H1 (cell line): ENCODE data around the gene GRIN3A. TPM values are rescaled to one million over a fixed set of nuclear protein-coding genes. Genes with fewer than 3 reads are reported as not detected.

Experiments
- CTCF ChIA-PET: fragments of 300-600 bp; sonication (Branson Sonifier 250); formaldehyde crosslinking; loops from one replicate; lab custom pipeline; 2021; ENCODE audit not compliant: partially characterized antibody; lab: Charles Lee
- POLR2A ChIA-PET: fragments of 300-600 bp; sonication (Branson Sonifier 250); formaldehyde crosslinking; loops from one replicate; lab custom pipeline; 2021; ENCODE audit warnings: inconsistent platforms; ENCODE audit not compliant: partially characterized antibody; lab: Charles Lee
- DNase-seq, 2 experiments: peaks; one replicate each; pipeline versions ENCODE4 v3.0.0 to v3.0.0-alpha.2; 2010 to 2022; ENCODE audit warnings: low spot score in 2 of 2, low read depth in 1 of 2, mixed read lengths in 1 of 2
- FAIRE-seq: peaks from 2 replicates; lab custom pipeline; 2011; peaks lifted over from hg19 to GRCh38; lab: Jason Lieb, UNC
- H2AFZ ChIP-seq: 2 replicates; pipeline ENCODE4 v1.8.1; 2012; ENCODE audit warnings: low read length, inconsistent platforms
- H2AK5ac ChIP-seq: 2 replicates; pipeline ENCODE4 v1.6.1; 2013; ENCODE audit warnings: low read depth, low read length
- H2BK120ac ChIP-seq: replicated peaks from 2 replicates; pipeline ENCODE3; 2013; ENCODE audit warnings: low read depth, low read length, inconsistent platforms
- H2BK12ac ChIP-seq: 2 replicates; pipeline ENCODE4 v1.6.1; 2013; ENCODE audit warnings: low read depth, low read length
- H2BK15ac ChIP-seq: 2 replicates; pipeline ENCODE4 v1.6.1; 2013; ENCODE audit warnings: low read length
- H2BK20ac ChIP-seq: 2 replicates; pipeline ENCODE4 v1.6.1; 2013; ENCODE audit warnings: low read length
- H2BK5ac ChIP-seq: 2 replicates; pipeline ENCODE4 v1.6.1; 2013; ENCODE audit warnings: low read depth, low read length
- H3K14ac ChIP-seq: 2 replicates; pipeline ENCODE4 v1.6.1; 2013; ENCODE audit warnings: inconsistent platforms; ENCODE audit not compliant: insufficient read length
- H3K18ac ChIP-seq: 2 replicates; pipeline ENCODE4 v1.6.1; 2013; ENCODE audit warnings: low read length; ENCODE audit errors: extremely low read depth
- H3K23ac ChIP-seq: 2 replicates; pipeline ENCODE4 v1.6.1; 2013; ENCODE audit warnings: inconsistent platforms; ENCODE audit not compliant: insufficient read length
- H3K23me2 ChIP-seq: 2 replicates; pipeline ENCODE4 v1.6.1; 2013; ENCODE audit warnings: low read depth, low read length
- H3K27ac ChIP-seq: 2 replicates; pipeline ENCODE4 v1.6.1; 2011; ENCODE audit warnings: low read depth, low read length, inconsistent platforms
- H3K27me3 ChIP-seq, 4 experiments: replicated peaks in 1 of 4; 1 replicate in 1 of 4; 2 replicates in 3 of 4; pipeline versions ENCODE4 v1.6.1 to v1.8.1; 2011 to 2013; ENCODE audit warnings: low read length in 3 of 4, mild to moderate bottlenecking in 3 of 4, inconsistent platforms in 2 of 4, mixed read lengths in 2 of 4, moderate library complexity in 1 of 4; ENCODE audit not compliant: control insufficient read depth in 3 of 4, insufficient read depth in 3 of 4; ENCODE audit errors: extremely low read depth in 1 of 4
- H3K36me3 ChIP-seq, 4 experiments: 2 replicates each; pipeline versions ENCODE4 v1.6.1 to v1.8.1; 2011 to 2013; ENCODE audit warnings: mild to moderate bottlenecking in 4 of 4, low read length in 3 of 4, moderate library complexity in 2 of 4, control low read depth in 1 of 4, inconsistent platforms in 1 of 4; ENCODE audit not compliant: insufficient read depth in 4 of 4, control insufficient read depth in 2 of 4
- H3K4ac ChIP-seq: replicated peaks from 2 replicates; pipeline ENCODE3; 2013; ENCODE audit warnings: low read length, low read depth, mixed read lengths, inconsistent platforms; ENCODE audit not compliant: insufficient read length
- H3K4me1 ChIP-seq, 4 experiments: replicated peaks in 1 of 4; 1 replicate in 1 of 4; 2 replicates in 3 of 4; pipeline versions ENCODE4 v1.6.1 to v1.8.1; 2011 to 2013; ENCODE audit warnings: low read length in 3 of 4, inconsistent platforms in 2 of 4, mixed read lengths in 1 of 4; ENCODE audit not compliant: insufficient read depth in 4 of 4, control insufficient read depth in 3 of 4
- H3K4me2 ChIP-seq, 2 experiments: 2 replicates each; pipeline versions ENCODE4 v1.6.1 to v1.8.1; 2011 to 2013; ENCODE audit warnings: low read depth in 2 of 2, low read length in 2 of 2, control low read depth in 1 of 2, inconsistent platforms in 1 of 2, mild to moderate bottlenecking in 1 of 2; ENCODE audit not compliant: insufficient read depth in 1 of 2
- H3K4me3 ChIP-seq, 4 experiments: fragments of 200-600, 300-600 bp in 1 of 4; sonication (generic), shearing (Covaris generic), sonication (Bioruptor Twin) in 1 of 4; 2 replicates each; pipeline versions ENCODE4 v1.5.1 to v1.8.1; 2011 to 2016; ENCODE audit warnings: low read length in 4 of 4, low read depth in 3 of 4, control low read depth in 2 of 4, inconsistent platforms in 2 of 4, mild to moderate bottlenecking in 2 of 4, mixed read lengths in 1 of 4, moderate library complexity in 1 of 4; ENCODE audit not compliant: insufficient read depth in 2 of 4; ENCODE audit errors: extremely low read depth in 1 of 4
- H3K56ac ChIP-seq: replicated peaks from 2 replicates; pipeline ENCODE3; 2013; ENCODE audit warnings: low read depth, mild to moderate bottlenecking, mixed read lengths, low read length, inconsistent platforms; ENCODE audit not compliant: insufficient read length
- H3K79me1 ChIP-seq: 2 replicates; pipeline ENCODE4 v1.6.1; 2013; ENCODE audit warnings: low read depth, low read length, control low read depth
- H3K79me2 ChIP-seq, 2 experiments: 2 replicates each; pipeline versions ENCODE4 v1.6.1 to v1.8.1; 2012 to 2013; ENCODE audit warnings: low read length in 2 of 2, mild to moderate bottlenecking in 2 of 2, inconsistent platforms in 1 of 2; ENCODE audit not compliant: insufficient read depth in 2 of 2, control insufficient read depth in 1 of 2
- H3K9ac ChIP-seq, 4 experiments: replicated peaks in 1 of 4; 1 replicate in 1 of 4; 2 replicates in 3 of 4; pipeline versions ENCODE4 v1.6.1 to v1.8.1; 2011 to 2013; ENCODE audit warnings: low read depth in 3 of 4, low read length in 3 of 4, control low read depth in 2 of 4, mild to moderate bottlenecking in 2 of 4, moderate library complexity in 2 of 4, inconsistent platforms in 1 of 4; ENCODE audit errors: extremely low read depth in 1 of 4
- H3K9me3 ChIP-seq, 2 experiments: 2 replicates each; pipeline versions ENCODE4 v1.6.1 to v1.8.1; 2012 to 2013; ENCODE audit warnings: mild to moderate bottlenecking in 2 of 2, moderate library complexity in 2 of 2, control low read depth in 1 of 2, inconsistent platforms in 1 of 2, low read depth in 1 of 2, low read length in 1 of 2, mixed read lengths in 1 of 2; ENCODE audit not compliant: insufficient read depth in 2 of 2
- H4K20me1 ChIP-seq, 2 experiments: replicated peaks in 1 of 2; 2 replicates each; pipeline versions ENCODE3 to v1.8.1; 2011 to 2013; ENCODE audit warnings: inconsistent platforms in 2 of 2, low read length in 2 of 2, mild to moderate bottlenecking in 1 of 2; ENCODE audit not compliant: insufficient read depth in 2 of 2, control insufficient read depth in 1 of 2
- H4K5ac ChIP-seq: 2 replicates; pipeline ENCODE4 v1.6.1; 2013; ENCODE audit warnings: low read length, low read depth, mixed read lengths, inconsistent platforms; ENCODE audit not compliant: insufficient read length
- H4K8ac ChIP-seq: 2 replicates; pipeline ENCODE4 v1.8.0; 2013; ENCODE audit warnings: mild to moderate bottlenecking, moderate library complexity, low read length, inconsistent platforms; ENCODE audit not compliant: insufficient read depth; ENCODE audit errors: extremely low read depth
- H4K91ac ChIP-seq: replicated peaks from 2 replicates; pipeline ENCODE3; 2013; ENCODE audit warnings: low read length, mixed read lengths, inconsistent platforms; ENCODE audit not compliant: insufficient read length
- CBX5 ChIP-seq: fragments of 300-800, 300-1000 bp; sonication (generic); IDR thresholded peaks from 2 replicates; pipeline ENCODE4 v1.7.1; 2016; ENCODE audit warnings: antibody characterized with exemption, low read length, low read depth
- CHD2 ChIP-seq: IDR thresholded peaks from 2 replicates; pipeline ENCODE4 v1.6.1; 2012; ENCODE audit warnings: low read length, improper control_type of control experiment
- EGR1 ChIP-seq: IDR thresholded peaks from 2 replicates; pipeline ENCODE4 v1.6.1; 2011; ENCODE audit warnings: low read depth, low read length, borderline replicate concordance
- EP300 ChIP-seq, 2 experiments: IDR thresholded peaks; 1 replicate in 1 of 2; 2 replicates in 1 of 2; pipeline ENCODE4 v1.6.1; 2011 to 2012; ENCODE audit warnings: low read depth in 2 of 2, low read length in 2 of 2, mild to moderate bottlenecking in 2 of 2, borderline replicate concordance in 1 of 2, inconsistent platforms in 1 of 2, moderate library complexity in 1 of 2
- GABPA ChIP-seq: IDR thresholded peaks from 2 replicates; pipeline ENCODE4 v1.6.1; 2011; ENCODE audit warnings: mild to moderate bottlenecking, low read length, moderate library complexity, borderline replicate concordance; ENCODE audit not compliant: insufficient read depth
- SAP30 ChIP-seq: fragments of 300-600 bp; sonication (generic); IDR thresholded peaks from 2 replicates; pipeline ENCODE4 v1.7.1; 2012; ENCODE audit warnings: low read length, moderate library complexity, mild to moderate bottlenecking, inconsistent platforms; ENCODE audit not compliant: insufficient read depth, insufficient replicate concordance
- SP2 ChIP-seq: IDR thresholded peaks from 2 replicates; pipeline ENCODE4 v1.6.1; 2012; ENCODE audit warnings: mild to moderate bottlenecking, low read length, inconsistent platforms
- TAF1 ChIP-seq: IDR thresholded peaks from 2 replicates; pipeline ENCODE4 v1.6.1; 2011; ENCODE audit warnings: mild to moderate bottlenecking, low read depth, low read length
- TAF7 ChIP-seq: optimal IDR thresholded peaks from 2 replicates; pipeline ENCODE3; 2011; ENCODE audit warnings: low read depth, mild to moderate bottlenecking, inconsistent platforms, low read length, moderate library complexity, borderline replicate concordance
- TBP ChIP-seq: IDR thresholded peaks from 2 replicates; pipeline ENCODE4 v1.6.1; 2011; ENCODE audit warnings: low read depth, low read length, improper control_type of control experiment
- WGBS, 2 experiments: shearing (Covaris generic) in 1 of 2; methylation state at CpG; one replicate each; pipeline versions ENCODE4 v1.1.6 to v1.1.7; 2013 to 2015; ENCODE audit warnings: low lambda C conversion rate in 2 of 2, mixed read lengths in 2 of 2, inconsistent platforms in 1 of 2, low coverage in 1 of 2, missing lambda C conversion rate in 1 of 2; ENCODE audit not compliant: insufficient replicate concordance in 2 of 2, insufficient coverage in 1 of 2, insufficient read length in 1 of 2; ENCODE audit errors: extremely low coverage in 1 of 2, missing lambda C conversion rate in 1 of 2; 5-methylcytosine and 5-hydroxymethylcytosine counted together
- polyA plus RNA-seq, 7 experiments: library from polyadenylated mRNA; depleted of rRNA in 3 of 7; stranded (reverse) in 5 of 7; unstranded in 2 of 7; fragments of >200 nt in 5 of 7; fragments of 200-250 nt in 2 of 7; gene quantifications; 1 replicate in 5 of 7; 2 replicates in 1 of 7; 4 replicates in 1 of 7; pipeline versions ENCODE4 v1.2.1 to v1.2.3, GENCODE V29; 2011 to 2013; ENCODE audit warnings: missing spikeins in 2 of 7, mixed read lengths in 2 of 7
- total RNA-seq: library from RNA; stranded (reverse); fragmentation: NEBNext Ultra II Directional; extraction: Animal tissue kit (Norgen Biotek cat#: 25700); gene quantifications from 2 replicates; pipeline ENCODE4 v1.2.1, GENCODE V29; 2021

GRIN3A gene
- total and polyA plus RNA-seq, 2 of the 8 experiments (the other 6 are each of a cell fraction or from before 2014, with no cell fraction given): 0.04 TPM; not detected in 1

- Histone ChIP-seq H3K36me3 (peaks cover 0 to 19% (median 10%) of the 10 kb centered on the region in 4 experiments; a peak in 4 of 8 replicates), H3K4ac (no peak within 1 kb of the TSS), H3K9me3 (no peaks in the 10 kb centered on the region), H3K27me3 (no peaks in the 10 kb centered on the region), H3K56ac (peak within 1 kb of the TSS; percentile 82), H3K9ac (peak within 1 kb of the TSS; percentile 73 to 91 (median 88)), H3K23me2 (peaks cover 4% of the 10 kb centered on the region; the same call in 1 of the 2 replicates), H3K79me2 (peaks cover 0 to 41% of the 10 kb centered on the region in 2 experiments; a peak in 3 of 4 replicates), H2BK120ac (peak within 1 kb of the TSS; percentile 89), H2BK5ac (peak within 1 kb of the TSS; percentile 95), H3K4me3 (peak within 1 kb of the TSS; percentile 78 to 98 (median 92)), H3K14ac (no peak within 1 kb of the TSS), H3K79me1 (no peaks in the 10 kb centered on the region), H4K5ac (peak within 1 kb of the TSS; percentile 97), H2AK5ac (no peak within 1 kb of the TSS), H2BK15ac (no peak within 1 kb of the TSS; the same call in 1 of the 2 replicates), H3K4me2 (peak within 1 kb of the TSS; percentile 54 to 94), H3K23ac (no peak within 1 kb of the TSS), H3K4me1 (no peaks in the 10 kb centered on the region), H2BK12ac (peak within 1 kb of the TSS; percentile 95), H4K20me1 (peaks cover 2 to 13% of the 10 kb centered on the region in 2 experiments), H2AFZ (peak within 1 kb of the TSS; percentile 100), H3K18ac (peak within 1 kb of the TSS; percentile 100), H4K91ac (peak within 1 kb of the TSS; percentile 93), H3K27ac (peak within 1 kb of the TSS; percentile 97), H4K8ac (no peak within 1 kb of the TSS), H2BK20ac (peak within 1 kb of the TSS; percentile 87; the same call in 1 of the 2 replicates)
- 3% methylated on average over 41 of the region's 45 CpGs; no CpG with 5 or more reads in 1 of the 2 experiments for WGBS, 2 experiments
- ChIA-PET CTCF (interaction anchor here (0.6 to 26.1 kb wide), 14 partner anchors 9 to 98 kb away, joined by 3 to 447 read pairs (median 4); partner anchors contain the start of gene ALDOB), POLR2A (interaction anchor here (1.0 to 2.0 kb wide), 9 partner anchors 10 to 89 kb away, joined by 3 to 9 read pairs (median 5); a partner anchor contains a TSS)
- DNase-seq (peak; percentile 90 to 99), FAIRE-seq (no peak)
- TF ChIP-seq SAP30 (peak; percentile 66), TBP (peak; percentile 9; the same call in 1 of the 2 replicates), CBX5 (no peak), EGR1 (0 out of 2 replicates have a peak, but pooled peaks have one; percentile 20), TAF1 (peak; percentile 62; the same call in 1 of the 2 replicates), EP300 (IDR thresholded peaks at IDR 0.05; ENCODE audit: borderline replicate concordance in 1 of 2, low read depth in 2 of 2, low read length in 2 of 2) (no peak), SP2 (peak; percentile 76), GABPA (peak; percentile 89), CHD2 (peak; percentile 64; the same call in 1 of the 2 replicates), TAF7 (no peak)
These were observed 204.9 kb downstream of the GRIN3A start, which contains the start of gene RNF20 for GRCh38 chr9:101533334-101534204. Gene RNF20 (plus strand): TSS chr9:101533853. CDS start chr9:101535424, 1,571 bp downstream.
